ENCODE results near the gene CLEC1B. TPM values are rescaled to one million over a fixed set of nuclear protein-coding genes. Genes with fewer than 3 reads are reported as not detected.

The CLEC1B gene
- total and polyA plus RNA-seq, 2 of the 4 experiments (the other 2 are of a cell fraction) = not detected

DNA sequence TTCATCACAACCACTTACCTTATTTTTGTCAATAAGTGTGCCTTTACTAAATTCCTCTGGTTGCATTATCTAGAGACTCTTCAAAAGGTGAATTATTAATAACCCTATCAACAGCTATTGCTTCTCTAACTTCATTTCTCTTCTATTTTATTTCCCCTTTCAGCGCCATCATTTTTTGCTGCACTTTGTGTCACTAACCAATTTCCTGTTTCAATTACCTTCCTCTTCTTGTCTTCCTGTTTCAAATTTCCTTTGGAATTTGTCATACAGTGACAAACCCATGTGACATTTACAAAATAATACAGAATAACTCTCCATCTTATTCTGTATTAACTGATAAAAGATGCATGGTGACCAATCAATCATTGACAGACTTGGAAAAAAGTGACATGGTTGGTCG is 54.5 kb downstream of the CLEC1B start:
- H4K20me1 ChIP-seq (ENCODE audit: insufficient read depth, low read length) = no peaks in the 10 kb centered on the region
- ChIA-PET CTCF (interaction anchor here (0.6 to 1.0 kb wide), 2 partner anchors 195 to 332 kb away, joined by 3 to 6 read pairs; no protein-coding TSS in a partner anchor), POLR2A (ENCODE audit: unreplicated experiment) (no interaction called here)
- WGBS, 2 experiments (ENCODE audit: extremely low coverage in 2 of 2, insufficient read length in 1 of 2) = no CpG with 5 or more reads among the region's 2 CpGs
- H3K23ac ChIP-seq (ENCODE audit: low read depth, low read length) = no peak overlapping the region
- H4K91ac ChIP-seq (ENCODE audit: insufficient read depth, low read depth, low read length) = no peak overlapping the region
- no TSS peak for BruUV-seq (replicated peaks)
- H3K9me1 ChIP-seq (ENCODE audit: insufficient read depth, low read length) = no peaks in the 10 kb centered on the region; the same call in 1 of the 2 replicates
- no peaks in the 10 kb centered on the region for H3K9me3 ChIP-seq (ENCODE audit: control insufficient read depth, insufficient read depth, low read length)
- no peak overlapping the region for H3K4me2 ChIP-seq (ENCODE audit: low read depth, low read length)
- H3K56ac ChIP-seq (ENCODE audit: extremely low read depth, insufficient read depth, low read length) = no peak overlapping the region
- H2BK15ac ChIP-seq (ENCODE audit: low read depth, low read length) = no peak overlapping the region
- dilution Hi-C loops (cut with HindIII; ENCODE audit: low sequenced_read_pairs, unreplicated experiment) (no loop called here), intact Hi-C loops (cut with micrococcal nuclease) (loop anchor here (5.0 kb wide), 1 partner anchor 198 kb away; no protein-coding TSS in a partner anchor), in situ Hi-C loops (cut with MboI; ENCODE audit: low sequenced_read_pairs) (no loop called here)
- no peaks in the 10 kb centered on the region for H3K79me1 ChIP-seq (ENCODE audit: low read depth in 1 of 2, low read length in 2 of 2)
- no peak overlapping the region for H2BK5ac ChIP-seq (ENCODE audit: low read depth, low read length, poor library complexity, severe bottlenecking)
- H2BK120ac ChIP-seq (ENCODE audit: low read depth, low read length) = no peak overlapping the region
- no peak overlapping the region for H2BK20ac ChIP-seq (ENCODE audit: low read depth, low read length)
- H3K27ac ChIP-seq (ENCODE audit: insufficient read depth, low read length) = no peak overlapping the region
- no peak overlapping the region for H3K9ac ChIP-seq (ENCODE audit: low read depth, low read length)
- no peak overlapping the region for H3K4ac ChIP-seq (ENCODE audit: low read depth, low read length)
- DNase-seq = no peak
- no peak overlapping the region for H4K5ac ChIP-seq (ENCODE audit: low read depth, low read length)
- H3K4me3 ChIP-seq (ENCODE audit: insufficient read depth, low read depth, low read length) = no peak overlapping the region
- no peak overlapping the region for H4K8ac ChIP-seq (ENCODE audit: low read depth in 2 of 2, low read length in 2 of 2)
- H3K27me3 ChIP-seq (ENCODE audit: control insufficient read depth, insufficient read depth, low read length) = peaks cover 9% of the 10 kb centered on the region
- no peak overlapping the region for H2AK5ac ChIP-seq (ENCODE audit: low read depth, low read length)
- no peak overlapping the region for H3K14ac ChIP-seq (replicated peaks; ENCODE audit: low read depth, low read length)
- no peak for ATAC-seq (ENCODE audit: low read depth)
- H2AFZ ChIP-seq (replicated peaks; ENCODE audit: low read length, poor library complexity) = no peak overlapping the region
- no peaks in the 10 kb centered on the region for H3K36me3 ChIP-seq (ENCODE audit: control insufficient read depth, insufficient read depth, low read length)
- H3K18ac ChIP-seq (ENCODE audit: low read depth, low read length) = no peak overlapping the region
- no peaks in the 10 kb centered on the region for H3K4me1 ChIP-seq (ENCODE audit: control insufficient read depth, insufficient read depth, low read length)
- H2AK9ac ChIP-seq (replicated peaks; ENCODE audit: low read depth, low read length, poor library complexity) = no peak overlapping the region
- TF ChIP-seq BHLHE40 (IDR thresholded peaks at IDR 0.05; ENCODE audit: low read depth, low read length) (no peak), SMC3 (IDR thresholded peaks at IDR 0.05; ENCODE audit: low read depth, low read length) (no peak), POLR2A (IDR thresholded peaks at IDR 0.05; ENCODE audit: low read depth, low read length) (no peak), RFX5 (IDR thresholded peaks at IDR 0.05; ENCODE audit: low read depth, low read length) (no peak)
